NCI-H526 treated with DMSO at 0.1 percent for 48 hours (cell line): ENCODE measurements around the gene UQCRC2.
"Not testable (repeated sequence)": the region's sequence is repeated elsewhere in the genome, so short reads cannot be mapped to it uniquely, and the experiment has no call there.

Source experiments
- DNase-seq: peaks from one replicate; lab custom pipeline; 2025; lab: John Stamatoyannopoulos, UW

Gene UQCRC2

GRCh38 chr16:21982108-21982507 lies 28.9 kb downstream of the UQCRC2 start:
- DNase-seq, result no peak

GRCh38 chr16:21984062-21984461 lies 30.9 kb downstream of the UQCRC2 start:
- DNase-seq, result no peak

GRCh38 chr16:21985524-21985923 lies 32.4 kb downstream of the UQCRC2 start:
- DNase-seq, result no peak

GRCh38 chr16:21986692-21987246 lies 33.6 kb downstream of the UQCRC2 start:
- DNase-seq, result no peak

GRCh38 chr16:21987498-21987897 lies 34.3 kb downstream of the UQCRC2 start:
- DNase-seq, result no peak

GRCh38 chr16:21989133-21989532 lies 36.0 kb downstream of the UQCRC2 start:
- DNase-seq, result no peak

- DNase-seq, result no peak
Observed at GRCh38 chr16:21989751-21990150, 36.6 kb downstream of the UQCRC2 start.

GRCh38 chr16:21990381-21990944 lies 37.3 kb downstream of the UQCRC2 start:
- DNase-seq, result no peak

- no peak for DNase-seq
Observed at GRCh38 chr16:21991621-21992020, 38.5 kb downstream of the UQCRC2 start.

GRCh38 chr16:21994856-21995465 lies 41.8 kb downstream of the UQCRC2 start:
- DNase-seq, result no peak

GRCh38 chr16:21996923-21997696 lies 43.9 kb downstream of the UQCRC2 start:
- DNase-seq, result no peak

GRCh38 chr16:21997697-21998480 lies 44.7 kb downstream of the UQCRC2 start:
- DNase-seq, result no peak

GRCh38 chr16:22001591-22001990 lies 48.4 kb downstream of the UQCRC2 start:
- no peak for DNase-seq

- DNase-seq, result not testable (repeated sequence)
Observed at GRCh38 chr16:22002047-22002446, 48.9 kb downstream of the UQCRC2 start.

- DNase-seq, result no peak
Observed at GRCh38 chr16:22003195-22003594, 50.0 kb downstream of the UQCRC2 start.

GRCh38 chr16:22004341-22004740 lies 51.2 kb downstream of the UQCRC2 start:
- DNase-seq, result no peak

- no peak for DNase-seq
Observed at GRCh38 chr16:22005746-22006145, 52.6 kb downstream of the UQCRC2 start.

- DNase-seq, result peak; percentile 38
Observed at GRCh38 chr16:22006636-22007035, 53.5 kb downstream of the UQCRC2 start.

- peak; percentile 38 for DNase-seq
Observed at GRCh38 chr16:22007159-22007508, 54.0 kb downstream of the UQCRC2 start.

GRCh38 chr16:22007509-22008214 lies 54.5 kb downstream of the UQCRC2 start, which contains the start of gene MOSMO:
Gene MOSMO, plus strand, starts transcription at chr16:22008111. Its CDS starts 191 bp downstream, at chr16:22008302.
- DNase-seq, result peak; percentile 38

GRCh38 chr16:22008215-22009059 lies 55.3 kb downstream of the UQCRC2 start:
- DNase-seq, result no peak
